A673 (cell line): ENCODE data around the gene PRSS27.
"Not testable (repeated sequence)": the region's sequence is repeated elsewhere in the genome, so short reads cannot be mapped to it uniquely, and the experiment has no call there.

Source experiments
- EZH2 ChIP-seq: fragments of 200-600 bp; sonication (generic); IDR thresholded peaks from 2 replicates; pipeline ENCODE4 v1.6.1; 2017; ENCODE audit warnings: borderline replicate concordance, low read depth, mild to moderate bottlenecking, mixed read lengths, antibody characterized with exemption, low read length; ENCODE audit not compliant: poor library complexity, severe bottlenecking
- TF ChIP-seq, protein P1 (sequence below): fragments of 300-800, 200-600 bp; sonication (generic); conservative IDR thresholded peaks from 2 replicates; pipeline ENCODE4 v1.5.1; 2017; ENCODE audit warnings: low read depth, mild to moderate bottlenecking, antibody characterized with exemption, low read length, moderate library complexity, mixed read lengths

- TF ChIP-seq, protein P1, sequence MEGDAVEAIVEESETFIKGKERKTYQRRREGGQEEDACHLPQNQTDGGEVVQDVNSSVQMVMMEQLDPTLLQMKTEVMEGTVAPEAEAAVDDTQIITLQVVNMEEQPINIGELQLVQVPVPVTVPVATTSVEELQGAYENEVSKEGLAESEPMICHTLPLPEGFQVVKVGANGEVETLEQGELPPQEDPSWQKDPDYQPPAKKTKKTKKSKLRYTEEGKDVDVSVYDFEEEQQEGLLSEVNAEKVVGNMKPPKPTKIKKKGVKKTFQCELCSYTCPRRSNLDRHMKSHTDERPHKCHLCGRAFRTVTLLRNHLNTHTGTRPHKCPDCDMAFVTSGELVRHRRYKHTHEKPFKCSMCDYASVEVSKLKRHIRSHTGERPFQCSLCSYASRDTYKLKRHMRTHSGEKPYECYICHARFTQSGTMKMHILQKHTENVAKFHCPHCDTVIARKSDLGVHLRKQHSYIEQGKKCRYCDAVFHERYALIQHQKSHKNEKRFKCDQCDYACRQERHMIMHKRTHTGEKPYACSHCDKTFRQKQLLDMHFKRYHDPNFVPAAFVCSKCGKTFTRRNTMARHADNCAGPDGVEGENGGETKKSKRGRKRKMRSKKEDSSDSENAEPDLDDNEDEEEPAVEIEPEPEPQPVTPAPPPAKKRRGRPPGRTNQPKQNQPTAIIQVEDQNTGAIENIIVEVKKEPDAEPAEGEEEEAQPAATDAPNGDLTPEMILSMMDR: not testable (repeated sequence)
- not testable (repeated sequence) for TF ChIP-seq EZH2
These were observed 50.4 kb downstream of the PRSS27 start for GRCh38 chr16:2669587-2669986.
